Liver (tissue), 9 donors: ENCODE results near the gene DHCR24. TPM values are rescaled to one million over a fixed set of nuclear protein-coding genes. Genes with fewer than 3 reads are reported as not detected.

ENCODE experiments used
- DNase-seq: peaks from one replicate; pipeline ENCODE4 v3.0.0-alpha.2; 2017; ENCODE audit warnings: low spot score
- H3K27ac ChIP-seq, 2 donors: one replicate each; pipeline ENCODE4 v1.7.0; 2013; ENCODE audit warnings: inconsistent platforms in 2 of 2, low read length in 2 of 2, control low read depth in 1 of 2, low read depth in 1 of 2, mild to moderate bottlenecking in 1 of 2
- H3K27me3 ChIP-seq, 4 donors: one replicate each; pipeline versions ENCODE4 v1.6.1 to v1.7.0; 2013; ENCODE audit warnings: low read length in 3 of 4, inconsistent platforms in 1 of 4, mild to moderate bottlenecking in 1 of 4, moderate library complexity in 1 of 4; ENCODE audit not compliant: control insufficient read depth in 4 of 4, insufficient read depth in 4 of 4
- H3K36me3 ChIP-seq, 4 donors: one replicate each; pipeline versions ENCODE4 v1.6.1 to v1.7.0; 2013; ENCODE audit warnings: low read length in 3 of 4, mild to moderate bottlenecking in 3 of 4, low read depth in 1 of 4, moderate library complexity in 1 of 4; ENCODE audit not compliant: control insufficient read depth in 4 of 4, insufficient read depth in 3 of 4
- H3K4me1 ChIP-seq, 4 donors: one replicate each; pipeline versions ENCODE4 v1.6.1 to v1.7.0; 2013; ENCODE audit warnings: low read length in 3 of 4, mild to moderate bottlenecking in 3 of 4, moderate library complexity in 1 of 4; ENCODE audit not compliant: control insufficient read depth in 4 of 4, insufficient read depth in 4 of 4
- H3K4me3 ChIP-seq, 3 donors: one replicate each; pipeline versions ENCODE4 v1.6.1 to v1.7.0; 2013; ENCODE audit warnings: low read length in 3 of 3, control low read depth in 1 of 3, low read depth in 1 of 3, mild to moderate bottlenecking in 1 of 3
- H3K9ac ChIP-seq, 2 donors: one replicate each; pipeline ENCODE4 v1.7.0; 2013; ENCODE audit warnings: low read length in 2 of 2, mild to moderate bottlenecking in 2 of 2, moderate library complexity in 2 of 2, control low read depth in 1 of 2, low read depth in 1 of 2
- H3K9me3 ChIP-seq, 4 donors: one replicate each; pipeline versions ENCODE4 v1.6.1 to v1.7.0; 2013; ENCODE audit warnings: low read length in 3 of 4; ENCODE audit not compliant: control insufficient read depth in 4 of 4
- ATF3 ChIP-seq: IDR thresholded peaks from 2 replicates; pipeline ENCODE4 v1.6.1; 2016; ENCODE audit warnings: antibody characterized with exemption
- CTCF ChIP-seq: fragments of 150-350 bp; IDR thresholded peaks from 2 replicates; pipeline ENCODE4 v1.5.1; 2017; ENCODE audit warnings: improper control_type of control experiment, low read depth, low read length; ENCODE audit not compliant: missing input control
- FOXA1 ChIP-seq: IDR thresholded peaks from 2 replicates; pipeline ENCODE4 v1.6.1; 2016; ENCODE audit warnings: antibody characterized with exemption
- FOXA2 ChIP-seq: IDR thresholded peaks from 2 replicates; pipeline ENCODE4 v1.6.1; 2016; ENCODE audit warnings: antibody characterized with exemption
- HNF4A ChIP-seq, 2 donors: conservative IDR thresholded peaks; 2 replicates each; pipeline ENCODE4 v1.6.1; 2016; ENCODE audit warnings: antibody characterized with exemption in 2 of 2, mild to moderate bottlenecking in 2 of 2
- HNF4G ChIP-seq: IDR thresholded peaks from 2 replicates; pipeline ENCODE4 v1.6.1; 2016; ENCODE audit warnings: antibody characterized with exemption
- JUND ChIP-seq, 2 donors: IDR thresholded peaks; 2 replicates each; pipeline ENCODE4 v1.6.1; 2016; ENCODE audit warnings: antibody characterized with exemption in 2 of 2
- NR2F2 ChIP-seq: IDR thresholded peaks from 2 replicates; pipeline ENCODE4 v1.6.1; 2016; ENCODE audit warnings: antibody characterized with exemption
- RAD21 ChIP-seq, 2 donors: IDR thresholded peaks; 2 replicates each; pipeline ENCODE4 v1.6.1; 2016; ENCODE audit warnings: antibody characterized with exemption in 2 of 2, mild to moderate bottlenecking in 2 of 2
- RXRA ChIP-seq, 2 donors: IDR thresholded peaks; 2 replicates each; pipeline ENCODE4 v1.6.1; 2017 to 2018; ENCODE audit warnings: antibody characterized with exemption in 2 of 2, mild to moderate bottlenecking in 1 of 2
- SP1 ChIP-seq: IDR thresholded peaks from 2 replicates; pipeline ENCODE4 v1.6.1; 2018; ENCODE audit warnings: antibody characterized with exemption, mild to moderate bottlenecking
- TAF1 ChIP-seq: conservative IDR thresholded peaks from 2 replicates; pipeline ENCODE4 v1.6.1; 2016; ENCODE audit warnings: antibody characterized with exemption, mild to moderate bottlenecking
- YY1 ChIP-seq: IDR thresholded peaks from 2 replicates; pipeline ENCODE4 v1.6.1; 2016; ENCODE audit warnings: antibody characterized with exemption, mild to moderate bottlenecking
- WGBS: extraction: QIAGEN DNeasy Blood & Tissue Kit; methylation state at CpG from one replicate; pipeline ENCODE4 v1.1.7; 2013; 5-methylcytosine and 5-hydroxymethylcytosine counted together
- polyA plus RNA-seq, 2 donors: library from polyadenylated mRNA; stranded (reverse) in 1 of 2; unstranded in 1 of 2; fragments of 200-250 nt in 1 of 2; fragments of >200 nt in 1 of 2; fragmentation: Nextera tagmentation in 1 of 2; extraction: Ambion mirVana in 1 of 2; gene quantifications; one replicate each; pipeline versions ENCODE4 v1.2.1 to v1.2.3, GENCODE V29; 2013 to 2015
- total RNA-seq, 2 donors: library from RNA; depleted of rRNA; stranded (reverse); fragments of >200 nt; gene quantifications; one replicate each; pipeline ENCODE4 v1.2.3, GENCODE V29; 2014
- TF ChIP-seq, protein P1 (sequence below): IDR thresholded peaks from 2 replicates; pipeline ENCODE4 v1.6.1; 2016; ENCODE audit warnings: antibody characterized with exemption, mild to moderate bottlenecking
- TF ChIP-seq, protein P2 (sequence below): IDR thresholded peaks from 2 replicates; pipeline ENCODE4 v1.6.1; 2016; ENCODE audit warnings: antibody characterized with exemption
- donor health status: healthy.
- donor health status: healthy.
- donor health status: healthy.
- donor health status: healthy.
- donor health status: healthy.

The DHCR24 gene
- total and polyA plus RNA-seq, 4 donors, result 271 to 815 (median 600) TPM

- no peaks in the 10 kb centered on the region for H3K27me3 ChIP-seq
- H3K4me3 ChIP-seq, result no peak overlapping the region
- H3K36me3 ChIP-seq, result no peaks in the 10 kb centered on the region
- WGBS, result 89% methylated on average over 18 of the region's 18 CpGs
- H3K27ac ChIP-seq, result no peak overlapping the region
- TF ChIP-seq, protein P1, sequence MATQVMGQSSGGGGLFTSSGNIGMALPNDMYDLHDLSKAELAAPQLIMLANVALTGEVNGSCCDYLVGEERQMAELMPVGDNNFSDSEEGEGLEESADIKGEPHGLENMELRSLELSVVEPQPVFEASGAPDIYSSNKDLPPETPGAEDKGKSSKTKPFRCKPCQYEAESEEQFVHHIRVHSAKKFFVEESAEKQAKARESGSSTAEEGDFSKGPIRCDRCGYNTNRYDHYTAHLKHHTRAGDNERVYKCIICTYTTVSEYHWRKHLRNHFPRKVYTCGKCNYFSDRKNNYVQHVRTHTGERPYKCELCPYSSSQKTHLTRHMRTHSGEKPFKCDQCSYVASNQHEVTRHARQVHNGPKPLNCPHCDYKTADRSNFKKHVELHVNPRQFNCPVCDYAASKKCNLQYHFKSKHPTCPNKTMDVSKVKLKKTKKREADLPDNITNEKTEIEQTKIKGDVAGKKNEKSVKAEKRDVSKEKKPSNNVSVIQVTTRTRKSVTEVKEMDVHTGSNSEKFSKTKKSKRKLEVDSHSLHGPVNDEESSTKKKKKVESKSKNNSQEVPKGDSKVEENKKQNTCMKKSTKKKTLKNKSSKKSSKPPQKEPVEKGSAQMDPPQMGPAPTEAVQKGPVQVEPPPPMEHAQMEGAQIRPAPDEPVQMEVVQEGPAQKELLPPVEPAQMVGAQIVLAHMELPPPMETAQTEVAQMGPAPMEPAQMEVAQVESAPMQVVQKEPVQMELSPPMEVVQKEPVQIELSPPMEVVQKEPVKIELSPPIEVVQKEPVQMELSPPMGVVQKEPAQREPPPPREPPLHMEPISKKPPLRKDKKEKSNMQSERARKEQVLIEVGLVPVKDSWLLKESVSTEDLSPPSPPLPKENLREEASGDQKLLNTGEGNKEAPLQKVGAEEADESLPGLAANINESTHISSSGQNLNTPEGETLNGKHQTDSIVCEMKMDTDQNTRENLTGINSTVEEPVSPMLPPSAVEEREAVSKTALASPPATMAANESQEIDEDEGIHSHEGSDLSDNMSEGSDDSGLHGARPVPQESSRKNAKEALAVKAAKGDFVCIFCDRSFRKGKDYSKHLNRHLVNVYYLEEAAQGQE, result no peak
- TF ChIP-seq TAF1 (no peak), JUND (IDR thresholded peaks at IDR 0.05) (no peak), FOXA1 (no peak), SP1 (no peak), ATF3 (no peak), RAD21 (IDR thresholded peaks at IDR 0.05) (no peak), HNF4G (no peak)
- TF ChIP-seq, protein P2, sequence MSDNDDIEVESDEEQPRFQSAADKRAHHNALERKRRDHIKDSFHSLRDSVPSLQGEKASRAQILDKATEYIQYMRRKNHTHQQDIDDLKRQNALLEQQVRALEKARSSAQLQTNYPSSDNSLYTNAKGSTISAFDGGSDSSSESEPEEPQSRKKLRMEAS, result no peak
- H3K9ac ChIP-seq, result no peak overlapping the region
- H3K9me3 ChIP-seq, result no peaks in the 10 kb centered on the region
- no peak for DNase-seq
- H3K4me1 ChIP-seq, result peaks cover 0 to 32% (median 22%) of the 10 kb centered on the region in 4 donors
Observed at GRCh38 chr1:54811739-54812655, 75.0 kb downstream of the DHCR24 start.

DNA sequence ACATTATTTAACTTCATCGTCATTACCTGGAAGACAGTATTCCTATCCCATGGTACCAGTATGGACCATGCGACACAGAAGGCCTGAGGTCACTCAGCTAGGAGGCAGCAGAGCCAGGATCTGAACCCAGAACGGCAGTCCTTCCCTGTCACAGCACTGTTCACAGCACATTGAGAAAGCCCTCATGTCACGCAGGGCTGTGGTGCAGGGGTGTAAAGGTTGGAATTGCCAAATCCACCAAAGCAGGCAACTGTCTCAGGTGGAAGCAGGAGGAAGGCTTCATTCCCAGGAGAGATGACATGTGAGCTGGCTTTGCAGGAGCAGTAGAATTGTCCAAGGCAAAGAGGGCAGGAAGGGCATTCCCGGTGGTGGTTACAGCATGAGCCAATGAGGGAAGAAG is 75.9 kb downstream of the DHCR24 start:
- no peaks in the 10 kb centered on the region for H3K9me3 ChIP-seq
- no peaks in the 10 kb centered on the region for H3K27me3 ChIP-seq
- H3K9ac ChIP-seq, result no peak overlapping the region
- no peak overlapping the region for H3K27ac ChIP-seq
- no peak overlapping the region for H3K4me3 ChIP-seq
- no peaks in the 10 kb centered on the region for H3K36me3 ChIP-seq
- TF ChIP-seq RAD21 (IDR thresholded peaks at IDR 0.05), result no peak
- TF ChIP-seq HNF4A (conservative IDR thresholded peaks at IDR 0.05), result peak; percentile 44 to 45
- TF ChIP-seq TAF1, result no peak
- peaks cover 0 to 32% (median 22%) of the 10 kb centered on the region in 4 donors for H3K4me1 ChIP-seq
- 54% methylated on average over 5 of the region's 5 CpGs for WGBS
- no peak for DNase-seq

GRCh38 chr1:54810153-54810942 is 76.6 kb downstream of the DHCR24 start:
- H3K36me3 ChIP-seq, result no peaks in the 10 kb centered on the region
- no peak overlapping the region for H3K27ac ChIP-seq
- 30% methylated on average over 13 of the region's 13 CpGs for WGBS
- no peaks in the 10 kb centered on the region for H3K27me3 ChIP-seq
- H3K9ac ChIP-seq, result no peak overlapping the region
- H3K4me3 ChIP-seq, result no peak overlapping the region
- H3K4me1 ChIP-seq, result peaks cover 1 to 32% (median 22%) of the 10 kb centered on the region in 4 donors
- DNase-seq, result peak; percentile 72
- H3K9me3 ChIP-seq, result no peaks in the 10 kb centered on the region
- TF ChIP-seq NR2F2, result no peak
- peak; percentile 96 for TF ChIP-seq CTCF
- peak; percentile 12 to 23 for TF ChIP-seq HNF4A (conservative IDR thresholded peaks at IDR 0.05)
- TF ChIP-seq FOXA1, result no peak
- TF ChIP-seq FOXA2, result no peak
- TF ChIP-seq RAD21 (IDR thresholded peaks at IDR 0.05), result peak; percentile 97 to 98
- no peak for TF ChIP-seq YY1
- TF ChIP-seq, protein P2, result no peak
- TF ChIP-seq RXRA (IDR thresholded peaks at IDR 0.05), result peak in 1 of 2 donors; percentile 44
